ENCODE measurements around the gene KCNIP3.

- TF ChIP-seq, protein P1, sequence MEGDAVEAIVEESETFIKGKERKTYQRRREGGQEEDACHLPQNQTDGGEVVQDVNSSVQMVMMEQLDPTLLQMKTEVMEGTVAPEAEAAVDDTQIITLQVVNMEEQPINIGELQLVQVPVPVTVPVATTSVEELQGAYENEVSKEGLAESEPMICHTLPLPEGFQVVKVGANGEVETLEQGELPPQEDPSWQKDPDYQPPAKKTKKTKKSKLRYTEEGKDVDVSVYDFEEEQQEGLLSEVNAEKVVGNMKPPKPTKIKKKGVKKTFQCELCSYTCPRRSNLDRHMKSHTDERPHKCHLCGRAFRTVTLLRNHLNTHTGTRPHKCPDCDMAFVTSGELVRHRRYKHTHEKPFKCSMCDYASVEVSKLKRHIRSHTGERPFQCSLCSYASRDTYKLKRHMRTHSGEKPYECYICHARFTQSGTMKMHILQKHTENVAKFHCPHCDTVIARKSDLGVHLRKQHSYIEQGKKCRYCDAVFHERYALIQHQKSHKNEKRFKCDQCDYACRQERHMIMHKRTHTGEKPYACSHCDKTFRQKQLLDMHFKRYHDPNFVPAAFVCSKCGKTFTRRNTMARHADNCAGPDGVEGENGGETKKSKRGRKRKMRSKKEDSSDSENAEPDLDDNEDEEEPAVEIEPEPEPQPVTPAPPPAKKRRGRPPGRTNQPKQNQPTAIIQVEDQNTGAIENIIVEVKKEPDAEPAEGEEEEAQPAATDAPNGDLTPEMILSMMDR (IDR thresholded peaks at IDR 0.05): no peak
- TF ChIP-seq EZH2 (IDR thresholded peaks at IDR 0.05; ENCODE audit: borderline replicate concordance, insufficient read depth, low read depth, low read length, poor library complexity, severe bottlenecking): no peak
These were observed 40.7 kb downstream of the KCNIP3 start for GRCh38 chr2:95337829-95338228.

Measured in B cell (primary cell).